H9 (cell line): Measurements from ENCODE around the gene PTRHD1. TPM values are rescaled to one million over a fixed set of nuclear protein-coding genes. Genes with fewer than 3 reads are reported as not detected.

Experiments used
- DNase-seq: peaks from one replicate; pipeline ENCODE4 v3.0.0-alpha.2; 2017
- H2AFZ ChIP-seq: one replicate; pipeline ENCODE4 v1.6.1; 2013; ENCODE audit warnings: mild to moderate bottlenecking, low read length, control low read depth, moderate library complexity
- H2AK5ac ChIP-seq: 2 replicates; pipeline ENCODE4 v1.6.1; 2013; ENCODE audit warnings: low read length, control low read depth, mixed read lengths; ENCODE audit not compliant: insufficient read length
- H2BK120ac ChIP-seq: one replicate; pipeline ENCODE4 v1.6.1; 2013; ENCODE audit warnings: low read depth, mild to moderate bottlenecking, low read length, control low read depth, inconsistent platforms; ENCODE audit not compliant: poor library complexity, severe bottlenecking
- H2BK12ac ChIP-seq: 2 replicates; pipeline ENCODE4 v1.6.1; 2013; ENCODE audit warnings: low read length, control low read depth, mixed read lengths, low read depth; ENCODE audit not compliant: insufficient read length
- H2BK15ac ChIP-seq: 2 replicates; pipeline ENCODE4 v1.6.1; 2013; ENCODE audit warnings: low read depth, low read length, control low read depth
- H2BK20ac ChIP-seq: one replicate; pipeline ENCODE4 v1.6.1; 2013; ENCODE audit warnings: low read depth, mild to moderate bottlenecking, low read length, control low read depth, inconsistent platforms; ENCODE audit not compliant: poor library complexity, severe bottlenecking
- H2BK5ac ChIP-seq: 2 replicates; pipeline ENCODE4 v1.6.1; 2013; ENCODE audit warnings: low read length, control low read depth, mixed read lengths; ENCODE audit not compliant: insufficient read length
- H3K14ac ChIP-seq: 2 replicates; pipeline ENCODE4 v1.6.1; 2013; ENCODE audit warnings: low read length, control low read depth; ENCODE audit not compliant: insufficient read depth
- H3K18ac ChIP-seq: 2 replicates; pipeline ENCODE4 v1.6.1; 2013; ENCODE audit warnings: low read depth, mild to moderate bottlenecking, mixed read lengths, low read length, control low read depth; ENCODE audit not compliant: insufficient read length
- H3K23ac ChIP-seq: 2 replicates; pipeline ENCODE4 v1.6.1; 2013; ENCODE audit warnings: low read length, control low read depth, mixed read lengths, low read depth; ENCODE audit not compliant: insufficient read length
- H3K23me2 ChIP-seq: 2 replicates; pipeline ENCODE4 v1.6.1; 2013; ENCODE audit warnings: low read depth, mild to moderate bottlenecking, mixed read lengths, low read length, control low read depth; ENCODE audit not compliant: insufficient read length, poor library complexity, severe bottlenecking
- H3K27ac ChIP-seq: 2 replicates; pipeline ENCODE4 v1.5.1; 2013; ENCODE audit warnings: low read length, control low read depth, mixed read lengths, low read depth; ENCODE audit not compliant: insufficient read length
- H3K27me3 ChIP-seq: 2 replicates; pipeline ENCODE4 v1.6.1; 2013; ENCODE audit warnings: low read length, control low read depth, inconsistent platforms; ENCODE audit not compliant: insufficient read depth
- H3K4ac ChIP-seq: 2 replicates; pipeline ENCODE4 v1.6.1; 2013; ENCODE audit warnings: low read depth, mild to moderate bottlenecking, control low read depth, inconsistent platforms, low read length, moderate library complexity
- H3K4me1 ChIP-seq: 2 replicates; pipeline ENCODE4 v1.6.1; 2013; ENCODE audit warnings: low read length, control low read depth, inconsistent platforms; ENCODE audit not compliant: insufficient read depth
- H3K4me2 ChIP-seq: 2 replicates; pipeline ENCODE4 v1.6.1; 2013; ENCODE audit warnings: low read length, control low read depth, mixed read lengths; ENCODE audit not compliant: insufficient read length, insufficient read depth
- H3K56ac ChIP-seq: 2 replicates; pipeline ENCODE4 v1.6.1; 2013; ENCODE audit warnings: low read depth, mild to moderate bottlenecking, mixed read lengths, low read length, control low read depth; ENCODE audit not compliant: insufficient read length
- H3K79me1 ChIP-seq: 2 replicates; pipeline ENCODE4 v1.6.1; 2013; ENCODE audit warnings: low read depth, mild to moderate bottlenecking, moderate library complexity, low read length, control low read depth, inconsistent platforms; ENCODE audit not compliant: insufficient read depth, poor library complexity, severe bottlenecking
- H3K79me2 ChIP-seq: 2 replicates; pipeline ENCODE4 v1.6.1; 2013; ENCODE audit warnings: low read length, control low read depth, inconsistent platforms; ENCODE audit not compliant: insufficient read depth
- H3K9ac ChIP-seq: 2 replicates; pipeline ENCODE4 v1.6.1; 2013; ENCODE audit warnings: low read length, control low read depth, mixed read lengths; ENCODE audit not compliant: insufficient read length; ENCODE audit errors: extremely low read depth
- H3K9me3 ChIP-seq: one replicate; pipeline ENCODE4 v1.6.1; 2013; ENCODE audit warnings: low read depth, low read length, inconsistent platforms; ENCODE audit not compliant: control insufficient read depth
- H3T11ph ChIP-seq: one replicate; pipeline ENCODE4 v1.6.1; 2013; ENCODE audit warnings: mild to moderate bottlenecking, low read length, control low read depth, inconsistent platforms
- H4K20me1 ChIP-seq: one replicate; pipeline ENCODE4 v1.6.1; 2013; ENCODE audit not compliant: control insufficient read depth, insufficient read length, insufficient read depth
- H4K5ac ChIP-seq: 2 replicates; pipeline ENCODE4 v1.6.1; 2013; ENCODE audit warnings: low read depth, mild to moderate bottlenecking, mixed read lengths, low read length, control low read depth; ENCODE audit not compliant: insufficient read length
- H4K8ac ChIP-seq: replicated peaks from 2 replicates; pipeline ENCODE4 v1.6.1; 2013; ENCODE audit warnings: low read length, control low read depth, mixed read lengths, low read depth; ENCODE audit not compliant: insufficient read length
- H4K91ac ChIP-seq: 2 replicates; pipeline ENCODE4 v1.6.1; 2013; ENCODE audit warnings: low read depth, mild to moderate bottlenecking, moderate library complexity, mixed read lengths, low read length, control low read depth; ENCODE audit not compliant: insufficient read length
- H3K27ac Mint-ChIP-seq, 3 experiments: 2 replicates in 2 of 3; 3 replicates in 1 of 3; pipeline ENCODE4 v1.8.0; 2020 to 2021; ENCODE audit warnings: mixed read lengths in 3 of 3, mild to moderate bottlenecking in 1 of 3, moderate library complexity in 1 of 3
- H3K27me3 Mint-ChIP-seq: 2 replicates; pipeline ENCODE4 v1.8.0; 2021; ENCODE audit warnings: low read depth, mild to moderate bottlenecking, moderate library complexity, mixed read lengths
- H3K36me3 Mint-ChIP-seq, 3 experiments: 2 replicates in 2 of 3; 3 replicates in 1 of 3; pipeline ENCODE4 v1.8.0; 2020 to 2021; ENCODE audit warnings: low read depth in 3 of 3, mixed read lengths in 3 of 3; ENCODE audit not compliant: insufficient read depth in 1 of 3
- H3K4me1 Mint-ChIP-seq, 2 experiments: 2 replicates each; pipeline ENCODE4 v1.8.0; 2020; ENCODE audit warnings: mixed read lengths in 2 of 2
- H3K4me3 Mint-ChIP-seq, 2 experiments: 2 replicates in 1 of 2; 3 replicates in 1 of 2; pipeline ENCODE4 v1.8.0; 2020 to 2021; ENCODE audit warnings: mild to moderate bottlenecking in 2 of 2, mixed read lengths in 2 of 2, moderate library complexity in 1 of 2
- H3K9me3 Mint-ChIP-seq, 2 experiments: 2 replicates in 1 of 2; 3 replicates in 1 of 2; pipeline ENCODE4 v1.8.0; 2020; ENCODE audit warnings: mild to moderate bottlenecking in 2 of 2, mixed read lengths in 2 of 2, moderate library complexity in 1 of 2
- WGBS: extraction: QIAGEN DNeasy Blood & Tissue Kit; methylation state at CpG from one replicate; pipeline ENCODE4 v1.1.7; 2013; ENCODE audit warnings: missing lambda C conversion rate, low lambda C conversion rate, mixed read lengths; ENCODE audit not compliant: insufficient read length; ENCODE audit errors: extremely low coverage; 5-methylcytosine and 5-hydroxymethylcytosine counted together
- total RNA-seq: library from RNA; stranded (reverse); gene quantifications from 2 replicates; pipeline ENCODE4 v1.2.1, GENCODE V29; 2021
- TF ChIP-seq, protein P1 (sequence below): fragments of 200-600 bp; sonication (generic); conservative IDR thresholded peaks from 3 replicates; pipeline ENCODE4 v1.8.0; 2021; ENCODE audit warnings: antibody characterized with exemption, mild to moderate bottlenecking

The PTRHD1 gene
- total RNA-seq, 1 experiment from 2014 or later: 43.7 TPM

DNA sequence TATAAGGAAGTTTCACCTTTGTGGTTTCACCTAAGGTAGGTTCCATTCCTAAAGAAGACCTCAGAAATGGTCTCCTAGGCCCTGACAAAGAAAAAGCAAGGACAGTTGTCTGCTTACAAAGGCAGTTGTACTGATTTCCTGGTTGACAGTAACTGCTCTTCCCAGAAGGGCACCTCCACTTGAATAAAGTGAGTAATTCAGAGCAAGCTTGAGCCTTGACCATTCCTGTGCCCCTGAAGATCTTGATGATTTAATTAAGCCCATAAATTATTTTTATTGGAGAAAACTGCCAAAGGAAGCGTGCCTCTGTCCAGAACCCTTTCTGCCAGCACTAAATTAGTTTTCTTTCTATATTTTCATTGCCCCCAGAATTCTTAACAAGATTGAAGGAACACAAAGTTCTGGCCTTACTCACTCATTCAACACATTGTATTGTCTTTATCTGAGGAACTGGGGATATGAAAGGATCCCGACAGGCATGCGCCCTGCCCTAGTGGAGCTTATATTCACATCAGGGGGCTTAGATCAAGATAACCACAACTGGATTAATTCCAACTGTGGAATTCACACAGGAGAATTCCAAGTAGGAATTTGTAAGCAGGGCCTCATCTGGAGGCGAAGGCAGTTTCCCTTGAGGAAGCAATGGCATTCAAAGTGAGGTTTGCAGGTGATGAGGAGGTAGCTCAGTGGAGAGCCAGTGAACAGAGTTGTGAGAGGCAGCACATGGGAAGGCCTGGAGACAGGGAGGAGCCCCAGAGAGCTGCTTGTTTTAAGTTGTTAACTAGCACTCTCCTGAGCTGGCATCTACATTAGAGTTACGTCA is 21.2 kb downstream of the PTRHD1 start:
- H3K27me3 ChIP-seq: no peaks in the 10 kb centered on the region
- H3K4me1 ChIP-seq: no peaks in the 10 kb centered on the region
- H4K20me1 ChIP-seq: no peaks in the 10 kb centered on the region
- H3K4me2 ChIP-seq: no peak overlapping the region
- H3K79me2 ChIP-seq: no peaks in the 10 kb centered on the region
- H2BK5ac ChIP-seq: no peak overlapping the region
- no peak overlapping the region for H2BK12ac ChIP-seq
- H2BK120ac ChIP-seq: no peak overlapping the region
- H3K9me3 Mint-ChIP-seq: peaks cover 0 to 3% of the 10 kb centered on the region in 2 experiments; a peak in 1 of 5 replicates
- DNase-seq: no peak
- no peak overlapping the region for H2AK5ac ChIP-seq
- no CpG with 5 or more reads among the region's 5 CpGs for WGBS
- no peaks in the 10 kb centered on the region for H3K23me2 ChIP-seq
- H2AFZ ChIP-seq: no peak overlapping the region
- H2BK20ac ChIP-seq: no peak overlapping the region
- H3K79me1 ChIP-seq: no peaks in the 10 kb centered on the region
- no peaks in the 10 kb centered on the region for H3K9me3 ChIP-seq
- H3K4me3 Mint-ChIP-seq: no peak overlapping the region
- H3T11ph ChIP-seq: no peak overlapping the region
- no peaks in the 10 kb centered on the region; the same call in 1 of the 2 replicates for H3K27me3 Mint-ChIP-seq
- peaks cover 5 to 25% (median 9%) of the 10 kb centered on the region in 3 experiments for H3K36me3 Mint-ChIP-seq
- H3K18ac ChIP-seq: no peak overlapping the region
- H3K27ac Mint-ChIP-seq: peak overlapping the region in 2 of 3 experiments; percentile 5 to 21; a peak in 3 of 7 replicates
- TF ChIP-seq, protein P1, sequence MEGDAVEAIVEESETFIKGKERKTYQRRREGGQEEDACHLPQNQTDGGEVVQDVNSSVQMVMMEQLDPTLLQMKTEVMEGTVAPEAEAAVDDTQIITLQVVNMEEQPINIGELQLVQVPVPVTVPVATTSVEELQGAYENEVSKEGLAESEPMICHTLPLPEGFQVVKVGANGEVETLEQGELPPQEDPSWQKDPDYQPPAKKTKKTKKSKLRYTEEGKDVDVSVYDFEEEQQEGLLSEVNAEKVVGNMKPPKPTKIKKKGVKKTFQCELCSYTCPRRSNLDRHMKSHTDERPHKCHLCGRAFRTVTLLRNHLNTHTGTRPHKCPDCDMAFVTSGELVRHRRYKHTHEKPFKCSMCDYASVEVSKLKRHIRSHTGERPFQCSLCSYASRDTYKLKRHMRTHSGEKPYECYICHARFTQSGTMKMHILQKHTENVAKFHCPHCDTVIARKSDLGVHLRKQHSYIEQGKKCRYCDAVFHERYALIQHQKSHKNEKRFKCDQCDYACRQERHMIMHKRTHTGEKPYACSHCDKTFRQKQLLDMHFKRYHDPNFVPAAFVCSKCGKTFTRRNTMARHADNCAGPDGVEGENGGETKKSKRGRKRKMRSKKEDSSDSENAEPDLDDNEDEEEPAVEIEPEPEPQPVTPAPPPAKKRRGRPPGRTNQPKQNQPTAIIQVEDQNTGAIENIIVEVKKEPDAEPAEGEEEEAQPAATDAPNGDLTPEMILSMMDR: no peak
- H3K27ac ChIP-seq: no peak overlapping the region
- H3K56ac ChIP-seq: no peak overlapping the region
- H3K9ac ChIP-seq: no peak overlapping the region
- no peak overlapping the region for H3K23ac ChIP-seq
- no peak overlapping the region for H4K91ac ChIP-seq
- H3K14ac ChIP-seq: no peak overlapping the region
- no peak overlapping the region for H4K8ac ChIP-seq
- H3K4ac ChIP-seq: no peak overlapping the region
- no peak overlapping the region for H2BK15ac ChIP-seq
- H3K4me1 Mint-ChIP-seq: peaks cover 19 to 22% of the 10 kb centered on the region in 2 experiments
- no peak overlapping the region for H4K5ac ChIP-seq
